ENCODE measurements around the gene C1orf159.
"Not testable (repeated sequence)": the region's sequence is repeated elsewhere in the genome, so short reads cannot be mapped to it uniquely, and the experiment has no call there.

C1orf159 gene

DNA sequence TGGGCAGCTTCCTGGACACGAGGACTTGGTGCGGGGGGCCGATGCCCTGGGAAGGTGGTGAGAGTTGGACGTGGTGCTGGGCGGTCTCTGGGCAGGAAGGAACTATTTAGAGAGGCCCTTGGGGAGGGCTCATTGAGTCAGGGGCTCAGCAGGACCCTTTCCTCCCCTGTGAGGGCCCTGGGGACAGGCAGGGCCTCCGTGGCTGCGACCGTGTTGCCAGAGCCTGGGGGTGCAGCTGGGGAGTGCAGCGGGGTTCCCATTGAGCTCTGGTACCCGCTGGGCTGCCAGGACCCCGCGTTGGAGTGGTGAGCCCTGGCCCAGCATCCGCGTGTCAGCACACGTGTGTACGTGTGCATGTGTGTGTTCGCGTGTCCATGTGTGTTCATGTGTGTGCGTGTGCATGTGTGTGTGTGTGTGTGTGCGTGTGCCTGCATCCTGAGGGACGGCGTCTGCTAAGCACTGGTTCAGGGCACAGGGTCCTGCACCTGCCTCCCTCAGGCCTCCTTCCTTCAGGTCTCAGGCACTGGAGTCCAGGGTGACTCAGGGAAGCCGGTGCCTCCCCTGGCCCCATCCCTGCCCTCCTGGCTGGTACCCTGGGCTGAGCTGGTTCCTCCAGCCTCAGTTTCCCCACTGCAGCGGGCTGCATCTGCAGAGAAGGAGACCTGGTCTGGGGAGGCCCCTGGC, 52.5 kb downstream of the C1orf159 start:
- DNase-seq = no peak

DNA sequence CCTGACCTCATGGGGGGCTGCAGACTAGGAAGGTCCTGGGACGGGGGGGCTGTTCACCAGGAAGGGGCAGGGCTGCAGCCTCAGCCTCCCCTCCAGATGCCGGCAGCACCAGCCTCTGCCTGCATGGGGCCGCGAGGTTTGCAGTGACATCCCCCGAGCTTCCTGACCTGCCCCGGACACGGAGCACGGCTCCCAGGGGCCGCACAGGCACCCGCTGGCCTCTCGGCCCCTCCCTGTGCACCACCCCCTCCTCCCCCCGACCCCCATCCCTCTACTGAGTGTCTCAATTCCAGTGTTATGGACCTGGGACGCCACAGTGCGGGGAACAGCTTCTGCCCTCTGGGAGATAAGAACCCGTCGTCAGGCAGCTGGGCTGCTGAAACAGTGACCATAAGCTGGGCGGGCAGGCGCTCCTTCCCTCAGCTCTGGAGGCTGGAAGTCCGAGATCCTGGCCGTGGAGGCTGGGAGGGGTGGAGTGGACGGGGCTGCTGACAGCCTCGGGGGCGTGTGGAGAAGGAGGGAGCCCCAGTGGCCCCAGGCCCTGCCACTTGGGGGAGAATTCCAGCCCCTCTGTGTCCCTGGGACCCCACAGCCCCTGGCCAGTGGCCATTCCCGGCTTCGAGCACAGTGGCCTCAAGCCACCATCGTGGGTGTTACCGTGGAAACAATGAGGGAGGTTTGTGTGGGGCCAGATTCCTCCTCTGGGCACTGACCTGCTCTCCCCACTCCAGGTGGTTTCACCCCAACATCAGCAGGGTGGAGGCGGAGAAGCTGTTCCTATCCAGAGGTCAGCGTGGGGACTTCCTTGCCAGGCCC, 53.3 kb downstream of the C1orf159 start:
- DNase-seq = no peak

DNA sequence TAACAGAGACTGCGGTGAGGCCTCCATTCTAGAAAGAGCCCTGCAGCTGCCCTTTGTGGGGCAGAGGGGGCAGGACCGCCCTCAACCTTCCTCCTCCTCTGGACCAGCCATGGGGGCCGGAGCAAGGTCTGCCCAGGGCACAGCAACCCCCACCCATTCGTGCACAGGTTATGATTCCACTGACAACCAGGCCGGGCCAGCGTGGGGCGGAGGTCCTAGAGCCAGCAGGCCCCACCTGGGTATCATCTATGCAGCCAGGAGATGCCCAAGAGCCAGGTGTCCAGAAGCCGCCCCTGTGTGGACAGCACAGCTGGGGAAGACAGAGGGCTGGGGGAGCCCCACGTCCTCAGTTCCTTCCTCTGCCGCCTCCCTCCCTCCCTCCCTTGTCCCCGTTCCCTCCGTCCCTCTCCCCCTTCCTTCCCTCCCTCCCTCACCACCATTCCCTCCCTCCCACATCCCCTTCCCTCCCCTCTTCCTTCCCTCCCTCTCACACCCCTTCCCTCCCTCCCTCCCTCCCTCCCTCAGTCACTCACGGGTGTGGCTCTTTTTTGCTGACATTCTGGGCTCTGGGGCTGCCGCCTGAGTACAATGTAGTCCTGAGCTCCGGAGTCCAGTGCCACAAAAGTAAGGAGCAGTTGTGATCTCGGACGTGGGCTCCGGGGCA, 54.1 kb downstream of the C1orf159 start:
- DNase-seq = no peak

DNA sequence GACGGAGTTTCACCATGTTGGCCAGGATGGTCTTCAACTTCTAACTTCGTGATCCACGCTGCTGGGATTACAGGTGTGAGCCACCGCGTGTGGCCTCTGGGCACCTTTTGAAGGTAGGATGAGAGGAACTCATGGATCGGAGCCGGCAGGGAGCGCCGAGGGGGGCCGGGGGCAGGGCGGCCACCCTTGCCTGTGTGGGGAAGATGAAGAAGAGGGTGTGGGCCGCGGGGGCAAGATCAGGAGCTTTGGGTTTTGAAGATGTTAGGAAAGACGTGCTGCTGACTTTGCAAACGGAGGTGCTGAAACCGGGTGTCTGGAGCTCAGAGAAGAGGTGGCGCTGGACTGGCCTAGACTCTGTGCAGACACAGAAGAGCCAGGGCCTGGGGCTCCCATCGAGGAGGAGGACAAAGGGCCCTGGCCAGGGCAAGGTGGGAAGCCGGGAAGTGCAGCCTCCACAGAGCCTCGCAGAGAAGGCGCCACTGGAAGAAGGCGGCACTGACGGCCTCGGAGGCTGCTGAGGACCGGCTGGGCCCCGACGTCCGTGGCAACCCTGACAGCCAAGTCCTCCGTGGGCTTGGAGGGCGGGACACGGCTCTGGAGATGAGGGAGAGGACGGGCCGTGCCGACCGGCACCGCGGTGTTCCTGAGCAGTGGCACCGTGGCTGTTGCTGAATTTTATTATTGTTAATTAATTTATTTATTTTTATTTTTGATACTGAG, 55.4 kb downstream of the C1orf159 start:
- no peak for DNase-seq

DNA sequence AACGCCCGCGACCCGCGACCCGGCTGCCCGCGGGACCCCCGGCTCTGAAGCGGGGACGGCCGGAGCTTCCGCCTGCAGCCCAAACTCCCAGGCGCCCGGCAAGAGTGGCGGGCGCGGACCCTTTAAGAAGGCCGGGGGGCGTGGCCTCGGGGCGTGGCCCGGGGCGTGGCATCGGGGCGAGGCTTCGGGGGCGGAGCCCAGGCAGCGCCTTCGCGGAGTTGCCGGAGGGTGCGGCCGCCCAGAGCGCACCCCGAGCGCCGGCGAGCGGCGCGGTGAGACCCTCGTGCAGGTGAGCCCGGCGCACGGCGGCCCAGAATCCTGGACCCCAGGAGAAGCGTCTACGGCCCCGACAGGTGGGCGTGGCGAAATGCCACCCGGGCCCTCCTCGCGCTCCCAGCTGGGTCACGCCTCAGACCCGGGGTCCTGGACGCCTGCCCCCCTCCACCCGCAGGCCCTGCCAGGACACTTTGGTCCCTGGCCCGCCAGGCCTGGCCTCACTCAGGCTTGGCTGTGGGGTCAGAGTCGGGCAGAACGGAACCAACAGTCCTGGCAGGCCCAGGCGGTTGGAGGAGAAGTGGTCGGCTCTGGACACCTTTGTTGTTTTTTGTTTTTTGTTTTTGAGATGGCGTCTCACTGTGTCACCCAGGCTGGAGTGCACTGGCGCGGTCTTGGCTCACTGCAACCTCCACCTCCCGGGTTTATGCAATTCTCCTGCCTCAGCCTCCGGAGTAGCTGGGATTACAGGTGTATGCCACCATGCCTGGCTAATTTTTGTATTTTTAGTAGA, 56.2 kb downstream of the C1orf159 start:
- no peak for DNase-seq

DNA sequence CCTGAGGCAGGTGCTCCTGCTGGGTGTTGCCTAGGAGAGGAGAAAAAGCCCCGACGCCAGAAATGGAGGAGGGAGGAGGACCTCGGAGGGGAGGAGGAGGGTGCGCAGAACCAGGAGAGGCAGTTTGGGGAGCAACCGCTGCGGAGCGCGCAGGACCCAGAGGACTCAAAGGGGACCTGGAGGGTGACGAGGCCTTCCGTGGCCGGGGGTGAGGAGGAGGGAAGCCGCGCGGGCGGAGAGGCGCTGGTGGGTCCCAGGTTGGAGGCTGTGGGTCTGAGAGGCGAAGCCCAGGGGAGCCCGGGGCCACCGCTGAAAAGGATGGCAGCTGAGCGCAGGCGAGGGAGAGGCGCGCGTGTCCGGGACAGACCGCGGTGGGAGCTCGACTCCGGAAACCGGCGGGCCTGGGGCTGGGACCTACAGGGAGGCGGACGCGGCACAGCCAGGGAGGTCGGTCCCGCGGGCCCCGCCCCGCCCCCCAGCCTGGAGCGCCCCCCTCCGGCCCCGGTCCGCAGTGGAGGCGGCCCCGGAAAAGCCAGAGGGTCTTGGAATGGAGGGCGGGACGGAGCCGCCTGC, 56.9 kb downstream of the C1orf159 start:
- no peak for DNase-seq

DNA sequence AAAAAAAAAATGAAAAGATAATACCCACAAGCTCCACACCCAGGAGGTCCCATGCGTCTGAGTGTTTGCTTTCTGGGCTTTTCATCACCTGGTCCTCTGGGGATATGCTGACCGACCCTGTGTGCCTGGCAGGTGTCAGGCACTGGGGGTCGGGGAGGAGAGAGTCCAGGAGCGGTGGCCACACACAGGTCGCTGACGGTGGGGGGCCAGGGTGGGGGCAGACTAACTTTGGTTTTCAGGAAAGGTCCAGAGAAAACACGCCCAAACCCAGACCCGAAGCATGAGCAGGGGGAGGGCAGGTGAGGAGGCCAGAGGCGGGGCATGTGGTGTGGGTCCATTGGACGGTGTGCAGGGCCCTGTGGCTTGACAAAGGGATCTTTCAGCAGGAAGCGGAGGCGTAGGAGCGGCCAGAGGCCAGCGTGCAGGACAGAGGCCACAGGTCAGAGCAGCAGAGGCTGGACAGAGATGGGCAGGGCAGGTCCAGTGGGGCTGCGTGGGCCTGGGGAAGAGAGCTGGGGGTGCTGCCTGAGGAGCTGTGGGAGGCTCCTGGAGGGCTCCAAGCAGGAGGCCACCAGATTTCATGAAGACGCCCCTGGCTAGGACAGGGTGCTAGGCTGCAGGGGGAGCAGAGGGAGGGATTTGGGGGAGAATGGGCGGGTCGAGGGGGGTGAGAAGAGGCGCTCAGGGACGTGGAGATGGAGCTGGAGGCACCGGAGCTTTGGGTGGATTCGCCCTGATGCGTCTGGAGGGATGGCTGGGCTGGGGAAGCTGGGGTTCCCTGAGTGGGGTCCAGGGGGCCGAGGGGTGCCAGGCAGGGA, 57.6 kb downstream of the C1orf159 start:
- no peak for DNase-seq

DNA sequence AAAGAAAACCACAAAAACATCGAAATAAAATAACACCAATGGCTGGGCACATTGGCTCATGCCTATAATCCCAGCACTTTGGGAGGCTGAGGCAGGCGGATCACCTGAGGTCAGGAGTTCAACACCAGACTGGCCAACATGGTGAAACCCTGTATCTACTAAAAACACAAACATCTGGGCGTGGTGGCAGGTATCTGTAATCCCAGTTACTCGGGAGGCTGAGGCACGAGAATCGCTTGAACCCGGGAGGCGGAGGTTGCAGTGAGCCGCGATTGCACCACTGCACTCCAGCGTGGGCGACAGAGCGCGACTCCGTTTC, 58.2 kb downstream of the C1orf159 start:
- DNase-seq = not testable (repeated sequence)

DNA sequence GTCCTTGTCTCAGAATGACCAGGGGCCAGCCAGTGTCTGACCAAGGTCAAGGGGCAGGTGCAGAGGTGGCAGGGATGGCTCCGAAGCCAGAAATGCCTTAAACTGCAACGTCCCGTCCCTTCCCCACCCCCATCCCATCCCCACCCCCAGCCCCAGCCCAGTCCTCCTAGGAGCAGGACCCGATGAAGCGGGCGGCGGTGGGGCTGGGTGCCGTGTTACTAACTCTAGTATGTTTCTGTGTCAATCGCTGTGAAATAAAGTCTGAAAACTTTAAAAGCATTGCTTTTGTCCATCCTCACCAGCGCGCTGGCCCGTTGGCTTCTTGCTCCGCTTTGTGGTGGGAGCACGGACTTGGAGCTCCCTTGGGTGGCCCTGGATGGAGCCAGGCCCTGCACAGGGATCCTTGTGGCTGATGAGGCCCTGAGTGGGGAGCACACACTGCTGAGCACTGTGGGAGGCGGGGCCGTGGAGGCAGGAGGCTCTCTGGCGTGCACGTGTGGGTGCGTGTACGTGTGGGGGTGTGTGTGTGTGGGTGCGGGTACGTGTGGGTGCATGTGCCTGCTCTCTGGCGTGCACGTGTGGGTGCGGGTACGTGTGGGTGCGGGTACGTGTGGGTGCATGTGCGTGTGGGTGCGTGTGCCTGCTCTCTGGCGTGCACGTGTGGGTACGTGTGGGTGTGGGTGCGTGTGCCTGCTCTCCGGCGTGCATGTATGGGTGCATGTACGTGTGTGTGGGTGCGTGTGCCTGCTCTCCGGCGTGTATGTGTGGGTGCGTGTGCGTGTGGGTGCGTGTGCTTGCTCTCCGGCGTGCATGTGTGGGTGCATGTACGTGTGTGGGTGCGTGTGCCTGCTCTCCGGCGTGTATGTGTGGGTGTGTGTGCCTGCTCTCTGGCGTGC, 59.8 kb downstream of the C1orf159 start:
- DNase-seq = no peak

DNA sequence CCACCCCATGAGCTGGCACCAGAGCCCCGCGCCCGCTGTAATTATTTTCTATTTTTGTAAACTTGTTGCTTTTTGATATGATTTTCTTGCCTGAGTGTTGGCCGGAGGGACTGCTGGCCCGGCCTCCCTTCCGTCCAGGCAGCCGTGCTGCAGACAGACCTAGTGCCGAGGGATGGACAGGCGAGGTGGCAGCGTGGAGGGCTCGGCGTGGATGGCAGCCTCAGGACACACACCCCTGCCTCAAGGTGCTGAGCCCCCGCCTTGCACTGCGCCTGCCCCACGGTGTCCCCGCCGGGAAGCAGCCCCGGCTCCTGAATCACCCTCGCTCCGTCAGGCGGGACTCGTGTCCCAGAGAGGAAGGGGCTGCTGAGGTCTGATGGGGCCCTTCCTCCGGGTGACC, 60.9 kb downstream of the C1orf159 start:
- DNase-seq = no peak

DNA sequence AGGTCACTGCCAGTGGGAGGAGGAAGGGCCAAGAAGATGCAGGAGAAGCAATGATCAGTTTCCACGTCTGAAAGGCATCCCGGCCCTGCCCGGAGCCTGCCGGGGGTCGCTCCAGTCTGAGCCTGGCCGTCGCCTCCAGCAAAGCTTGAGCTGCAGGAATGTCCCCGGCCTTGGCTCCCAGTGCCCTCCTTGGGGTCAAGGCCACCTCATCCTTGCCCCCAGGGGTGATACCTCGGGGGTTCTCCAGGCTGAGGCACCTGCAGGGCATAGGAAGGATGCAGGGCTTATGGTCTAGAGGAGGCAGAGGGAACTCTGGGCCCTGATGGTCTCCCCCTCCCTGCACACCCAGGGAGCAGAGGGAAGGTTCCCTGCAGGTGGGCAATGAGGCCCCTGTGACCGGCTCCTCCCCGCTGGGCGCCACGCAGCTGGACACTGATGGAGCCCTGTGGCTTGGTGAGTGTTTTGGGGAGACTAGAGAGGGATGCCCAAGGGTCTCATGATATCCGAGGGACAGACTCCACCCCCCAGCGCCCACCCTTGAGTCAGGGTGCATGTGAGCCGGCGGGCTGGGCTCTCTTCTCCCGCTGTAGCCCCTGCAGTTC, 61.7 kb downstream of the C1orf159 start:
- no peak for DNase-seq

DNA sequence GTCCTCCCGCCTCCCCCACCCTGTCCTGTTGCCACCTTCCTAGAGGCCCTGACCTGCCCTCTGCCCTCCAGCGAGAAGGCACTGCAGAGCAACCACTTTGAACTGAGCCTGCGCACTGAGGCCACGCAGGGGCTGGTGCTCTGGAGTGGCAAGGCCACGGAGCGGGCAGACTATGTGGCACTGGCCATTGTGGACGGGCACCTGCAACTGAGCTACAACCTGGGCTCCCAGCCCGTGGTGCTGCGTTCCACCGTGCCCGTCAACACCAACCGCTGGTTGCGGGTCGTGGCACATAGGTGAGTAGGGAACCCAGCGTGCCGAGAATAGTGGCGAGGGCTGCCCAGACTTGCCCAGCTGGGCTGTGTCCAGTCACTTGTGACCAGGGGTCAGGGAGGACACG, 62.2 kb downstream of the C1orf159 start:
- no peak for DNase-seq

DNA sequence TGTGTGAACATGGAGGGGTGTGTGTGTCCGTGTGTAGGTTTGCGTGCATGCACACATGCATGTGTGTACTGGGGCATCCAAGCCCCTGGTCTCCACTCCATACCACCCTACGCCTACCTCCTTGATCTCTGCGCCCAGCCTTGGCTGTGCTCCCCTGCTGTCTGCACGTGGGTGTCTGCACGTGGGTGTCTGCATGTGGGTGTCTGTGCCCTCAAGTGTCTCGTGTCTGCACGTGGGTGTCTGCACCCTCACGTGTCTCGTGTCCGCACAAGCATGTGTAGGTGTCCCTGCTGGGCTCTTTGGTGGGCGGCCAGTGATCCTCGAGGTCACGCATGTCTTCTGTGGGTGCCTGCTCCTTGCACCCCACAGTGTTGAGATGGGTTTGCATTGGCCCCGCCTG, 62.9 kb downstream of the C1orf159 start:
- no peak for DNase-seq

DNA sequence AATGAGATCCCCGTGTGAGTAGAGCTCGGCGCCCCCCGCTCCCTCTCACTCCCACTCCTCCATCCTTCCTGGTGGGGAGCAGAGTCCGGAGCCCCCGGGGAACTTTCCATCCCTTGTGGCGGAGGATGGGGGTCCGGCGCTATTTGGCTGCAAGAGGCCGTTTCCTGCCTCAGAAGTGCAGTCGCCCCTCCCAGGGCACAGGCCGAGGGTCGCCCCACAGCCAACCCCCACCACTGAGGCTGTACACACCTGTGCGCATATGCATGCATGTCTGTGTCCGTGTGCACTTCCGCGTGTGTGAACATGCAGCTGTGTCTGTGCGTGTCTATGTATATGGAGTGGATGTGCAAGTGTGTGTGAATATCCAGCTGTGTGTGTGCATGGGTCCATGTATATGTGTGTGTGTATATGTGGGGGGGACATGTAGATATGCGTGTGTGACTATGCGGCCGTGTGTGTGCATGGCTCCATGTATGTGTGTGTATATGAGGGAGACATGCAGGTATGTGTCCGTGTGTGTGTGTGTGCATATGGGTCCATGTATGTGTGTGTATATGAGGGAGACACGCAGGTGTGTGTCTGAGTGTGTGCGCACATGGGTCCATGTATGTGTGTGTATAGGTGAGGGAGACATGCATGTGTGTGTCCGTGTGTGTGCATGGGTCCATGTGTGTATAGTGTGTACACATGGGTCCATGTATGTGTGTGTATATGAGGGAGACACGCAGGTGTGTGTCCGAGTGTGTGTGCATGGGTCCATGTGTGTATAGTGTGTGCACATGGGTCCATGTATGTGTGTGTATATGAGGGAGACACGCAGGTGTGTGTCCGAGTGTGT, 63.7 kb downstream of the C1orf159 start:
- no peak for DNase-seq

DNA sequence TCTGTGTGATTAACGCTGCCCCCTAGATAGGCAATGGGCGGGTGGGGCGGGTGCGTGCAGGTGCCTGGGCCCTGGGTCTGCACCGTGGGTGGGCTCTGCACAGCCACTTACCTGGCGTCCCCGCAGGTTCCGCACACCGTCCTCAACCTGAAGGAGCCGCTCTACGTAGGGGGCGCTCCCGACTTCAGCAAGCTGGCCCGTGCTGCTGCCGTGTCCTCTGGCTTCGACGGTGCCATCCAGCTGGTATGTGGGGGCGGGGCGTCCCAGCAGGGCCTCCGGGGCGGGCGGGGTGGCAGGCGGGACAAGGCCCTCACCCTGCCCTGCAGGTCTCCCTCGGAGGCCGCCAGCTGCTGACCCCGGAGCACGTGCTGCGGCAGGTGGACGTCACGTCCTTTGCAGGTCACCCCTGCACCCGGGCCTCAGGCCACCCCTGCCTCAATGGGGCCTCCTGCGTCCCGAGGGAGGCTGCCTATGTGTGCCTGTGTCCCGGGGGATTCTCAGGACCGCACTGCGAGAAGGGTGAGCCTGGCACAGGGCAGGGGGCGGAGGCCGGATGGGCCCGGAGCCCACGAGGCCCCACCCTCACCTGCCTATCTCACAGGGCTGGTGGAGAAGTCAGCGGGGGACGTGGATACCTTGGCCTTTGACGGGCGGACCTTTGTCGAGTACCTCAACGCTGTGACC, 64.6 kb downstream of the C1orf159 start:
- DNase-seq = no peak

DNA sequence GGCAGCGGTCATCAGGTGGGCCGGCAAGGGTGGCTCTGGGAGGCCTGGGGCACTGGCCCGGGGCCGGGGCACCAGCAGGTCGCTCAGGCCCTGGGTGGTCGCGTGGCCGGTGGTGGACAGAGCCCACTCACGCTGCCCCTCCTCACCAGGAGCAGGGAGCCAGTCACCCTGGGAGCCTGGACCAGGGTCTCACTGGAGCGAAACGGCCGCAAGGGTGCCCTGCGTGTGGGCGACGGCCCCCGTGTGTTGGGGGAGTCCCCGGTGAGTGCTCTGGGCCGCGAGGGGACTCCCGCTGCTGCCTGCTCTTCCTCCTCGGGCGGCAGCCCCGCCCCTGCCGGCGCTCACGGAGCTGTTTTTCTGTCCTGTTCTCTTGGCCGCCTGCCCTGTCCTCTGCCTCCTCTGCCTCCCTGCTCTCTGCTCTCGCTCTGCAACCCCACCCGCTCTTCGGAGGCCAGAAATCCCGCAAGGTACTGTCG, 65.3 kb downstream of the C1orf159 start:
- DNase-seq = no peak

DNA sequence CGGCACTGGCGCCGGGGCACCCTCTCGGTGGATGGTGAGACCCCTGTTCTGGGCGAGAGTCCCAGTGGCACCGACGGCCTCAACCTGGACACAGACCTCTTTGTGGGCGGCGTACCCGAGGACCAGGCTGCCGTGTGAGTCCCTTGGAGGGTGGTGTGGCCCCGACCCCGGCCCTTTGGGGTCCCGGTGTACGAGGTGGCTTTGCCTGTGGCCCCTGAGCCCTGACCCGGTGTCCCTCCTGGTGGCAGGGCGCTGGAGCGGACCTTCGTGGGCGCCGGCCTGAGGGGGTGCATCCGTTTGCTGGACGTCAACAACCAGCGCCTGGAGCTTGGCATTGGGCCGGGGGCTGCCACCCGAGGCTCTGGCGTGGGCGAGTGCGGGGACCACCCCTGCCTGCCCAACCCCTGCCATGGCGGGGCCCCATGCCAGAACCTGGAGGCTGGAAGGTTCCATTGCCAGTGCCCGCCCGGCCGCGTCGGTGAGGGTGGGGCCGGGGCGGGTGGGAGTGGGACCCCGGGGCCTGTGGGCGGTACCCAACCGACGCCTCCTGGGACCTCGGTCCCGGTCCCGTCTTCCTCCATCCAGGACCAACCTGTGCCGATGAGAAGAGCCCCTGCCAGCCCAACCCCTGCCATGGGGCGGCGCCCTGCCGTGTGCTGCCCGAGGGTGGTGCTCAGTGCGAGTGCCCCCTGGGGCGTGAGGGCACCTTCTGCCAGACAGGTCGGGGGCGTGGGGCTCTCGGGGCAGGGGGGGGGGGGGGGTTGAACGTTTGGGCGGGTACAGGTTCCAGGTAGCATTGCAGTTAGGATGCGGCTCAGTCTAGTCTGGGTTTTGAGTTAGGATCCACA, 66.3 kb downstream of the C1orf159 start:
- no peak for DNase-seq
